ENCODE data around the gene PIK3R2.
"Not testable (repeated sequence)": the region's sequence is repeated elsewhere in the genome, so short reads cannot be mapped to it uniquely, and the experiment has no call there.

Gene PIK3R2

GRCh38 chr19:18152817-18153555 is at the start of gene PIK3R2:
Gene PIK3R2, plus strand, starts transcription at chr19:18153163. Its CDS starts 2,717 bp downstream, at chr19:18155880.
- DNase-seq, result peak; percentile 99

GRCh38 chr19:18104793-18105131 is 48.2 kb upstream of the PIK3R2 start:
- no peak for DNase-seq

- not testable (repeated sequence) for DNase-seq
Measured at GRCh38 chr19:18105259-18105658, 47.7 kb upstream of the PIK3R2 start.

GRCh38 chr19:18107235-18107634 is 45.7 kb upstream of the PIK3R2 start:
- DNase-seq, result no peak

GRCh38 chr19:18108897-18109296 is 44.1 kb upstream of the PIK3R2 start:
- no peak for DNase-seq

- no peak for DNase-seq
Measured at GRCh38 chr19:18109341-18109732, 43.6 kb upstream of the PIK3R2 start.

- no peak for DNase-seq
Measured at GRCh38 chr19:18109733-18110608, 43.0 kb upstream of the PIK3R2 start.

GRCh38 chr19:18110609-18111232 is 42.2 kb upstream of the PIK3R2 start:
- no peak for DNase-seq

GRCh38 chr19:18112989-18113478 is 39.9 kb upstream of the PIK3R2 start:
- peak; percentile 86 for DNase-seq

- DNase-seq, result no peak
Measured at GRCh38 chr19:18113827-18114226, 39.1 kb upstream of the PIK3R2 start.

- DNase-seq, result no peak
Measured at GRCh38 chr19:18114483-18114882, 38.5 kb upstream of the PIK3R2 start.

- DNase-seq, result no peak
Measured at GRCh38 chr19:18117364-18117691, 35.6 kb upstream of the PIK3R2 start.

GRCh38 chr19:18117692-18118378 is 35.1 kb upstream of the PIK3R2 start:
- DNase-seq, result peak; percentile 91

- DNase-seq, result no peak
Measured at GRCh38 chr19:18118420-18119012, 34.4 kb upstream of the PIK3R2 start.

- no peak for DNase-seq
Measured at GRCh38 chr19:18119013-18119716, 33.8 kb upstream of the PIK3R2 start.

- no peak for DNase-seq
Measured at GRCh38 chr19:18119717-18120105, 33.3 kb upstream of the PIK3R2 start.

GRCh38 chr19:18120127-18120526 is 32.8 kb upstream of the PIK3R2 start:
- no peak for DNase-seq

GRCh38 chr19:18121166-18121565 is 31.8 kb upstream of the PIK3R2 start:
- DNase-seq, result no peak

- no peak for DNase-seq
Measured at GRCh38 chr19:18122424-18122823, 30.5 kb upstream of the PIK3R2 start.

- DNase-seq, result no peak
Measured at GRCh38 chr19:18122860-18123795, 29.8 kb upstream of the PIK3R2 start.

- no peak for DNase-seq
Measured at GRCh38 chr19:18123819-18124218, 29.1 kb upstream of the PIK3R2 start.
